Left ventricle myocardium inferior (tissue), 1 donor: Measurements from ENCODE around the gene GON4L. TPM values are rescaled to one million over a fixed set of nuclear protein-coding genes. Genes with fewer than 3 reads are reported as not detected.
"Not testable (repeated sequence)": the region's sequence is repeated elsewhere in the genome, so short reads cannot be mapped to it uniquely, and the experiment has no call there.

Experiments used
- DNase-seq: peaks from one replicate; pipeline ENCODE4 v3.0.0-alpha.2; 2020
- H3K27ac ChIP-seq: fragments of 200-600 bp; replicated peaks from 2 replicates; pipeline ENCODE4 v1.8.0; 2021
- H3K27me3 ChIP-seq: fragments of 200-600 bp; 2 replicates; pipeline ENCODE4 v1.8.0; 2021; ENCODE audit warnings: low read depth
- H3K36me3 ChIP-seq: fragments of 200-600 bp; 2 replicates; pipeline ENCODE4 v1.8.0; 2021
- H3K4me1 ChIP-seq: fragments of 200-600 bp; 2 replicates; pipeline ENCODE4 v1.8.0; 2021
- H3K4me3 ChIP-seq: fragments of 200-600 bp; 2 replicates; pipeline ENCODE4 v1.8.0; 2021; ENCODE audit warnings: mild to moderate bottlenecking, moderate library complexity
- H3K9me3 ChIP-seq: fragments of 200-600 bp; replicated peaks from 2 replicates; pipeline ENCODE4 v1.8.0; 2021
- CTCF ChIP-seq: fragments of 200-600 bp; IDR thresholded peaks from 2 replicates; pipeline ENCODE4 v1.8.0; 2021; ENCODE audit warnings: antibody characterized with exemption, mild to moderate bottlenecking, borderline replicate concordance
- intact Hi-C: fragments of 100-400 bp; cut with micrococcal nuclease; formaldehyde crosslinking; loops from one replicate; pipeline ENCODE4 v1.11.0; 2022
- total RNA-seq: library from RNA; stranded (reverse); fragmentation: NEBNext Ultra II Directional; extraction: Animal tissue kit (Norgen Biotek cat#: 25700); gene quantifications from one replicate; pipeline ENCODE4 v1.2.1, GENCODE V29; 2021
- donor health status: DM: no; HTN: yes; CAD: no; lungs with severe emphysema.

GON4L gene
- total RNA-seq, 1 donor from 2014 or later = 24.1 TPM

DNA sequence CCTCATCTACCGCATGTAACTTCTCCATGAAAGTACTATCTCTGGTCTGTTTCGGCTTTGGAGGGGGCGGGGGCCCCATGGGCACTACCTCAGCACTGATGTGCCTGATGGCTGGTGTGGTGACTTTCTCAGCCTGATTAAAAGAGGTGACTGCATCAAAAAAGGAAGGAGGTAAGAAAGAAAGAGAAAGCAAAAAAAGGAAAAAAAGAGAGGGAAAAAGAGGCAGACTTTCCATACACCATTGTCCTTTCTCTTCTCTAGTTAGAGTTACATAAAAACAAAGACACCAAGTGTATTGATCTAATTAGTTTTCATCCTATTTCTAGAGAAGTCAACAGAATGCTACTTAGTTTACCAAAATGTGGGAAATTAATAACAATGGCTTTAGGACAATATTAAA, 43.3 kb downstream of the GON4L start:
- Histone ChIP-seq H3K27me3 (no peaks in the 10 kb centered on the region), H3K27ac (no peak overlapping the region), H3K4me1 (no peaks in the 10 kb centered on the region), H3K4me3 (no peak overlapping the region), H3K9me3 (no peaks in the 10 kb centered on the region), H3K36me3 (peaks cover 84% of the 10 kb centered on the region)
- DNase-seq = no peak
- TF ChIP-seq CTCF = no peak
- intact Hi-C loops = no loop called here

DNA sequence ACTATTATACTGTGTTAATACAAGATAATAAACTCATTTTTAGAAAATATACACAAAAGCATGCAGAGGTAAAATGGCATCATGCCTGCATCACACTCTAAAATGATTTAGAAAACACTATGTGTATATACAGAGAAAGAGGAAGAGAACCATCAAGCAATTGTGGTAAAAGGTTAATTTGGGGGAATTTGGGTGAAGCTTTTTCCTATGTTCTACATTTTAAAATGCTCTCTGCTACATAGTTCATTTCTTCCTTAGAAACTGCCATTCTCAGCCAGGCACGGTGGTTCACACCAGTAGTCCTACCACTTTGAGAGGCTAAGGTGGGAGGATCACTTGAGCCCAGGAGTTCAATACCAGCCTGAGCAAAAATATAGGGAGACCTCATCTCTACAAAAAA, 44.1 kb downstream of the GON4L start:
- H3K9me3 ChIP-seq = no peaks in the 10 kb centered on the region
- no peaks in the 10 kb centered on the region for H3K27me3 ChIP-seq
- intact Hi-C loops = no loop called here

DNA sequence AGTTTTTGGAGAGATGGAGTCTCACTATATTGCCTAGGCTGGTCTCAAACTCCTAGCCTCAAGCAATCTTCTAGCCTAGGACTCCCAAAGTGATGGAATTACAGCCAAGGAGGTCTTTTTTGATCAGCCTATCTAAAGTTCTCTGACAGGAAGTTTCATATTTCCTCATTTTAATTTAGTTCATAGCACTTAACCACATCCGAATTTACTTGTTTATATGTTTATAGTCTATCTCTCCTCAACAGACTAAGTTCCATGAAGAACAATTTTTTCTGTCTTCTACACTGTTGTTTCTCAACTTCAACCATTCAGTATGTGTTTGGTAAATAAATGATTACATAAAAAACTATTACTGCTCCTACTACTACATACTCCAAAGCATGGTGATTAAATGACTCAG, 47.9 kb downstream of the GON4L start:
- Histone ChIP-seq H3K4me1 (no peaks in the 10 kb centered on the region), H3K9me3 (no peaks in the 10 kb centered on the region), H3K27me3 (no peaks in the 10 kb centered on the region), H3K4me3 (no peak overlapping the region), H3K27ac (no peak overlapping the region), H3K36me3 (peaks cover 79% of the 10 kb centered on the region)
- no peak for TF ChIP-seq CTCF
- DNase-seq = no peak
- intact Hi-C loops = no loop called here

More for the DNA sequence above, 44.1 kb downstream of the GON4L start:
- Histone ChIP-seq H3K4me1 (no peaks in the 10 kb centered on the region), H3K36me3 (peaks cover 84% of the 10 kb centered on the region), H3K4me3 (no peak overlapping the region), H3K27ac (no peak overlapping the region)
- no peak for DNase-seq
- no peak for TF ChIP-seq CTCF

- Histone ChIP-seq H3K4me3 (no peak overlapping the region), H3K36me3 (peaks cover 77% of the 10 kb centered on the region), H3K27ac (no peak overlapping the region), H3K27me3 (no peaks in the 10 kb centered on the region), H3K4me1 (no peaks in the 10 kb centered on the region), H3K9me3 (no peaks in the 10 kb centered on the region)
- intact Hi-C loops = no loop called here
- no peak for TF ChIP-seq CTCF
- DNase-seq = no peak
These were observed 55.9 kb downstream of the GON4L start for GRCh38 chr1:155801149-155801548.

DNA sequence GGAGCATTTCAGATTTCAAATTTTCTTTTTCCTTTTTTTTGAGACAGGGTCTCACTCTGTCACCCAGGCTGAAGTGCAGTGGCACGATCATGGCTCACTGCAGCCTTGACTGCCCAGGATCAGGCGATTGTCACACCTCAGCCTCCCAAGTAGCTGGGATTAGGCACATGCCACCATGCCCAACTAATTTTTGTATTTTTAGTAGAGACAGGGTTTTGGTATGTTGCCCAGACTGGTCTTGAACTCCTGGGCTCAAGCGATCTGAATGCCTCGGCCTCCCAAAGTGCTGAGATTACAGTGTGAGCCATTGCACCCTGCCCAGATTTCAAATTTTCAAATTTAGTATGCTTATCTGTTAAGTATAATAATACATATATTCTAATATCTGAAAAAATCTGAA, 61.4 kb downstream of the GON4L start:
- H3K4me1 ChIP-seq, H3K27me3 ChIP-seq, DNase-seq, intact Hi-C loops, H3K4me3 ChIP-seq, H3K9me3 ChIP-seq: not testable (repeated sequence)
- Histone ChIP-seq H3K27ac (peak overlapping the region; percentile 47), H3K36me3 (peaks cover 76% of the 10 kb centered on the region)

GRCh38 chr1:155794605-155795245, 62.3 kb downstream of the GON4L start:
- Histone ChIP-seq H3K27ac (no peak overlapping the region), H3K4me1 (no peaks in the 10 kb centered on the region), H3K27me3 (no peaks in the 10 kb centered on the region), H3K4me3 (no peak overlapping the region), H3K9me3 (no peaks in the 10 kb centered on the region), H3K36me3 (peaks cover 73% of the 10 kb centered on the region)
- DNase-seq = no peak
- intact Hi-C loops = no loop called here
- no peak for TF ChIP-seq CTCF
